ENCODE measurements around the gene BTBD16.

Gene BTBD16

DNA sequence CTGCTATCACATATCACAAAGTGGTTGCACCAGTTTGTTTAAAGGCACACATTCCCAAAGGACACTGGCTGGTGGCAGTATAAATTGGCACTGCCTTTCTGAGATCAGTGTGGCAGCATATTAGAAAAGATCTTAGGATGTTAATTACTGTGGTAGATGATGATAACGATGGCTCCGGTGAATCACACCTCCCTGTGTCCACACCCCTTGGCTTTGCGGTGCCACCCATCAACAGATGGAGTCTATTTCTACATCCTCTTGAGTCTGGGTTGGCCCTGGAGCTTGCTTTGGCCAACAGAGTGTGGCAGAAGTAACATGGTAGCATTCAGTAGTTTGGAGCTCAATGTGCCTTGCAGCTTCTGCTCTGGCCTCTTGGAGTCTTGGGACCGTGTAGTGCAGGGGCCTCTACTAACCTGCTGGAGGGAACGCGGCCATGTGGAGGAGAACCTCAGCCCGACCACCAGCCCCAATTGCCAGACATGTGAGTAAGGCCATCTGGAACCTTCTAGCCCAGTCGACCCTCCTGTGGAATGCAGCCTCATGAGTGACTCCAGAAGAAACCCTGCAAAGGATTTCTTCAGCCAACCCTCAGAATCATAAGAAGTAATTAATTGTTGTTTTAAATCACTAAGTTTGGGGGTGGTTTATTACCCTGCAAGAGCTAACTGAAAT, 76.2 kb downstream of the BTBD16 start:
- DNase-seq = no peak

DNA sequence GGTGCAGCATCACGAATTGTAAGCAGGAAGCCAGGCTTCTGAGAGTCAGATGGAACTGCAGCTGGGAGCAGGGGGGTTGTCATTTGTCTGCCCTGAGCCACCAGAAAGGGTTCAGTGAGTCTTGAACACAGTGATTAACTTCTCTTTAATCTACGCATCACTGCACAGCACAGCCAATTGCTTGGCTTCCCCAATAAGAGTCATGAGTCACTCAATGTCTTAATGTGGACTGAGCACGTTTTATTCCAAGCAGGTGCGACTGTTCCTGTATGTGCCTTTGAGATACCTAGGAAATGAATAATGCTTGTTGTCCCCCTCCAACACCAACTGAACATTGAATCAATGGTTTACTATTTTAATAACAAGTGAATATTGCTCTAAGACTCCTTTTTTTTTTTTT, 77.4 kb downstream of the BTBD16 start:
- no peak for DNase-seq

DNA sequence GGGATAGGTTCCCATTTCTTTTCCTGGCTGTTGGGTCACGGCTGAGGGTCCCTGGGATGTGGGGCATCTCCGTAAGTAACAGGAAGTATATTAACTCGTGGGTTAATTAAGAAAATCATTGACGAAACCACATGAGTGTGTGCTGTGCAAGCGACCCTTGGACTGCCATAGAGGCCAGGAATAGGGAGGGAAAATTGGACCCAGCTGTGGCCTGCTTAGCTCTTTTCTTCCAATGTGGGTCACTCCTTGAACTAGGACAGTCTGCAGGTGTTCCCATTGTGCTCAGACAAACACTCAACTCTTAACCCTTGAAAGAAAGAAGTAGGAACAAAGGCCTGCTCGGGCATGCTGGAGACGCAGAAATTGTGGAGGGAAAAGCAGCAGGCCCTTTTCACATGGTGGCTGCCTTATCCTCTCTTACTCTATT, 77.9 kb downstream of the BTBD16 start:
- no peak for DNase-seq

DNA sequence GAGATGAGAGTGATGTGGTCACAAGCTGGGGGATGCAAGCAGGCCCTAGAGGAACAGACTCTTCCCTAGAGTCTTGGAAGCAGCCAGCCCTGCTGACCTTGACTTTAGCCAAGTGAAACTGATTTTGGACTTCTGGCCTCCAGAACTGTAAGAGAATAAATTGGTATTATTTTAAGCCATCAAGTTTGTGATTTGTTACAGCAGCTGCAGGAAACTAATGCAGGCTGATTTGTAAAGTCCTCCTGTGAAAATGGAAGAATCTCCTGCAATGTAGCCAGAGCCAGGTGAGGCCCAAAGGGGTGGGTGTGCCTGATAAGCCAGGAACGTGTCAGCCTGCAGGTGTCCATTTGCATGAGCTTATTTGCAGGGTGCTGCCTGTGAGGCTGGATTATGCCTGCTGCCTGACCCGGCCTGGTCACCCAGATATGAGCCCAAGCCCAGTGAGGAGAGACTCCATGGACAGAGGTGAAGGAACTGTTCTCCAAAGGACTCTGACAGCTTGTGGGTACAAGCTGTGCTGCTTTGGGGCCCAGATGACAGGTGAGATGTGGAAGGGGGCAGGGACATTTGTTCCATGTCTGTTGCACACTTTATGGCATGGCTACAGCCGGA, 78.8 kb downstream of the BTBD16 start:
- DNase-seq = no peak

DNA sequence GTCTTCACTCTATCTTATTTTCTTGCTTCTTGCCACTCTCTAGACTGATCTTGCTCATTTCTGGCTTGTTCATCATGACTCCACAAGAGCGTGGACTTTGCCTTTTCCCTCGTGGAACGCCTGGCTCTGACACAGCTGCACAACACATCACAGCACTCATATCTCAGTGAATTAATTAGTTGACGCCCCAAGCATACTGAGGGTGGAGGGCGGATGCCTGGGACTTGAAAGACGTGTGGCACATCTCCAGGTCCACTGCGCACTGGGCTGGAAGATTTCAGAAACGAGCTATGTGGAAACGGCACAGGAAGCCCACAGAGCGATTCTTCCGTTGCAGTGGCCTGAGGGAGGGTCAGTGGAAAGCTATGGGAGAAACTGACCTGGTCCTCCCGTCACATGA, 79.8 kb downstream of the BTBD16 start:
- no peak for DNase-seq

DNA sequence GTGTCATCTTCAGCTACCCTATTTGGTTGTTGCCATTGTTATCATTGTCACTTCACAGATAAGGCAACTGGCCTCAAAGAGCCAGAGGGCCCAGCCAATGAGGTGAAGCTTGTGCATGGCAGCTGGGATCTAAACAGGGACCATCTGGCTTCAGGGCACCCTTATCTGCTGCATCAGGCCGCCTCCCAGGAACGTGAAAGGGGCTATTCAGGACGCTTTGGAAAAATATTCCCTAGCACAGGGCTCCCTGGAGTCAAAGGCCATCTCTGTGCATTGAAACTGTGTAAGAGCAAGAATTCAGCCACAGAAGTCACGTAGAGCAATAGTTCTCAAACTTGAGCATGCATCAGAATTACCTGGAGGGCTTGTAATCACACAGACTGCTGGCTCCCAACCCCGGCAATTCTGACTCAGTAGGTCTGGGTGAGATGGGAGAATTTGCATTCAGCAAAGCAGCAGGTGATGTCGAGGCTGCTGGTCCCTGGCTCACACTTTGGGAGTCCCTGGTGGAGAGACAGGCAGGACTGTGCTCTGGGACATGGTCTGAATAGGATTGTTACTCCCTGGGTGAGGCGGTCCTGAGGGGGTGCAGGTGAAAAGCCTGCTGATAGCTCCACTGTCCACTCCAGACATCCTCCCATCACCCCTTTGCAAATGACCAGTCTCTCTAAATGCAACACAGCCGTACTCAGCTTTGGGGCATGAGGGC, 81.9 kb downstream of the BTBD16 start:
- no peak for DNase-seq

DNA sequence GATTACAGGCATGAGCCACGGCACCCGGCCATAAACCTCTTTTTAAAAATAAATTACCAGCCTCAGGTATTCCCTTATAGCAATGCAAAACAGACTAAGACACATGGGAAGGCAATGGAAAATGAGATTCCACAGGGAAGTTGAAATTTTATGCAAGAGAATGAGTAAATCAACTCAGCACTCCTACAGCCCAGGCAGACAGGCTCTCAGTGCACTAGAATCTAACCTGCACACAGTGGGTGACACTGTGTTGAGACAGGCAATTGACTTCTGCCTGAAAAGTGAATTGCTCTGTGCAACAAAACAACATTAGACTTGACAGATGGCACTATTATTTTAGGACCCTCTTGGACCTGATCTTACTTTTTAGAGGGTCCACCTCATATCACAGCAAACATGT, 83.3 kb downstream of the BTBD16 start:
- no peak for DNase-seq

DNA sequence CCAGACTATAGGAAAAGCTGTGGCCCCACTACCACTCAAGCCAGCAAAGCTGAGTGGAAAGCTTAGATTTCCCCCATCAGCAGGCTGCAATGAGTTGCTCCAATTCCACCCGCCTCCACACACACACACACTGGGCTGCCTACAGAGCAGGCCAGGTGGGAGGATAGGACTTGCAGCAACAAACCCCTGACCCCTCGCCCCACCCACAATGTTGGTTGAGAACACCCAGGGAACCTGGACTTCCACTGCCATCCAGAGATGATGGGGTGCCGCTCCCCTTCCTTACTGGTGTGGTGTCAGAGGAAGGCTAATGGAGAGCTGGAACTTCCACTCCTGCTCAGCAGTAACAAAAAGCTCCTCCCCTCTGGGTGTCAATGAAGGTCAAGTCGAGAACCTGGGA, 86.6 kb downstream of the BTBD16 start:
- no peak for DNase-seq

DNA sequence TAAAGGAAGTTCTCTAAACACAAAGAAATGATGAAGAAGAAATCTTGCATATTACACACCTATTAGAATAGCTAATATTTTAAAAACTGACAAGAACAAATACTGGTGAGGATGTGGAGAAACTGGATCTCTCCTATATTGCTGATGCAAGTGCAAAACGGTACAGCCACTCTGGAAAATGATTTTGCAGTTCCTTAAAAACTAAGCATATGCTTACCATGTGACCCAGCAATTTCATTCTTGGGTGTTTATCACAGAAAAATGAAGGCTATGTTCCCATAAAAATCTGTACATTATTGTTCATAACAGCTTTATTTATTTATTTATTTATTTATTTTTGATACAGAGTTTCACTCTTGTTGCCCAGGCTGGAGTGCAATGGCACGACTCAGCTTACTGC, 88.5 kb downstream of the BTBD16 start:
- DNase-seq = no peak

DNA sequence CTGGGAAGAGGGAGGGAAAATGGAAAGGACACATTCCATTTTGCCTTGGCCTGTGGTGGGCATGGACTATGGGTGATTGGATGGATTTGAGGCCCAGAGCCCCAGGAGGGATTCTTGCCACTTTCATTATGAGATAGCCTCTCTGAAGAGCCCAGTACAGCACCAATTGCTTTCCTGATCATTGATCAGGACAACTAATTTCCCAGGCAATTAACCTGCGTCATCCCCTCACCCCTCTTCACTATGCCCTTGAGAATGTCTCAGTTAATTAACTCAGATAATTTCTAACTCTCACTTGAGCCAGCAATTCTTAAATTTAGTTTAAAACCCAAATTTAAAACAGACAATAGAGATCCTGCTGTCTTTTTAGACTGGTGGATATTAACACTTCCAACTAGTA, 90.0 kb downstream of the BTBD16 start:
- DNase-seq = no peak

DNA sequence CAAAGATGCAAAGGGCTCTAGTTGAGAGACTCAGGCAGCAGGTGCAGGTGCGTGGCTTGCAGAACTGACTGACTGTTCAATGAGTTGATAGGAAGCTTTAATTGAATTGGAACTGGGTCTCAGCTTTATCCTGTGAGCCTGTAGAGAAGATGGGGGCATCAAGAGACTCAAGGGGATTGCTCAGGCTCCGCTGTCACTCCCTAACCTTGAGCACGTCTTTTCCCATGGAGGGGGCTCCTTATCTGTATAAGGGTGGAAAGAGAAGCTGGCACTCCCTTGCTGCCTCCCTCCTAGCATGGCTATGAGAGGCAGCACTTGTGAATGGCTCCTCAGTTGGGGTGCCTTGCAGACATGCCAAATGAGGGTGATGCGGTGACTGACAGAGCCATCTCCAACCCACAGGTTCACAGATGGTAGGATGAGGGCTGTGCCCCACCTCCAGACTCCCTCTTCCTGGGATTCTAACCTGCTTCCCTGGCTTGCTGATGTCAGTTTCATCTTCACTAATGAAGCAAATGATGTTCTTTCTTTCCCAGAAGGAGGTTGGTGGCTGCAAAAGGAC, 91.0 kb downstream of the BTBD16 start:
- DNase-seq = no peak

DNA sequence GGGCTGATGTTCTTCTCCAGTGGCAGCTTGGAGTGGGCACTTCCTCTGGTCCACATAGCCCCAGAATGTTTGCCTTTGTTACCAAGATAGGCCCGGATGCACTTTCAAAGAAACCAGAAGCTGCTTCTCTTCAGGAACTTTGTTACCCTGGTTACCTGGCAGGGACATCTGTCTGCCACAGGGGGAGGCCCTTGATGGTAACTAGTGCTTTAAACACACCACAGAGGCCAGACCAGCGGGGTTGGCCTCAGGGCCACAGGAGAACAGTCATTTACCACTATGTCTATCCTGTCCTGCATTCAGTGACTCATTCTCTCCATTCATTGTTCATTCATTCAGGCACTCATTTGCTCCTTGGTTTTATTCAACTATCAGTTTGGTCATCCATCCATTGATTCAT, 91.5 kb downstream of the BTBD16 start:
- DNase-seq = no peak

DNA sequence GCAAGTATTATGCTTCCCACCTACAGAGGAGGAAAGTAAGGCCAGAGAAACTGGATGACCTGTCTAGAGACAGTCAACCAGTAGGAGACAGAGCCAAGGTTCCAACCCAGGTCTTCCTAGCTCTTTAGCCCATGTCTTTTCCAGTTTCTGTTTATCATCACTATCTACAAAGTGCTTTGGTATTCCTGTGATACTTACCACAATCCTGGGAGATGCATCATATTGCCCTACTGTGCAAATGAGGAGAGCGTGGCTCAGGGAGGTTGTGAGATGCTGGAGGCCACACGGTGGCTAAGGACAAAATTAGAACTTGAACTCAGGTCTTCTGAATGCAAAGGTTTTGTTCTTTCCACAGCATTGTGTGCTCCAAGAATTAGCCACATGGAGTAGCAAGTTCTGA, 92.2 kb downstream of the BTBD16 start:
- DNase-seq = no peak

DNA sequence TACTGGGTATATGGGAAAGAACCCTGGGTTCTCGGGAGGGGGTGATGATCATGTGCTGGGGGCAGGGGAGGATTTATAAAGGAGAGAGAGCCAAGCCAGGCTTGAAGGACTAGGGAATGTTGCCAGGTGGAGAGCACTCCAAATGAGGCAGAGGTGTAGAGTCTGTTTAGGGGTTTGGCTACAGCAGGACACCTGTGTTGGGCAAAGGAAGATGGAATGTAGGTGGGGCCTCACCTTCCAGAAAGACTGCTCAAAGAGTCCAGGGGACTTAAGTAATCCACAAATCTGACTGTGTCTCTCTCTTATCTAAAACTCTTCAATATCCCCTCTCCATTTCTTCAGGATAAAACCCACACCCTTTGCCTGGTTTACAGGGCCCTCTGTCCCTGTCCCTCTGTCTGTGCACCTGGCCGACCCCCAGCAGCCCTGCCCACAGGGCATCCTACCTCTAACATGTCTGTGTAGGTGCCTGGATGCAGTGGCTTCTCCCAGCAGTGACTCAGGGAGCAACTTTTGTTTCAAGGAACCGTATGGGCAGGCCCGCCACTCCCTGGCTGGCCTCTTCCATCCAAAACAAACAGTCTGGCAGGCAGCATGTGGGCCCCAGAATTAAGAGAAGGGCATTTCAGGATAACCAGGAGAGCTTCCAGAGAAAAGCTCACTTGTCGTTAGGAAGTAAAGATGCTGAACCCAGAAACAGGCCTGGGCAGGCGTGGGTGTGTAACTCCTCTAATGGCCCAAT, 92.8 kb downstream of the BTBD16 start:
- DNase-seq = no peak

DNA sequence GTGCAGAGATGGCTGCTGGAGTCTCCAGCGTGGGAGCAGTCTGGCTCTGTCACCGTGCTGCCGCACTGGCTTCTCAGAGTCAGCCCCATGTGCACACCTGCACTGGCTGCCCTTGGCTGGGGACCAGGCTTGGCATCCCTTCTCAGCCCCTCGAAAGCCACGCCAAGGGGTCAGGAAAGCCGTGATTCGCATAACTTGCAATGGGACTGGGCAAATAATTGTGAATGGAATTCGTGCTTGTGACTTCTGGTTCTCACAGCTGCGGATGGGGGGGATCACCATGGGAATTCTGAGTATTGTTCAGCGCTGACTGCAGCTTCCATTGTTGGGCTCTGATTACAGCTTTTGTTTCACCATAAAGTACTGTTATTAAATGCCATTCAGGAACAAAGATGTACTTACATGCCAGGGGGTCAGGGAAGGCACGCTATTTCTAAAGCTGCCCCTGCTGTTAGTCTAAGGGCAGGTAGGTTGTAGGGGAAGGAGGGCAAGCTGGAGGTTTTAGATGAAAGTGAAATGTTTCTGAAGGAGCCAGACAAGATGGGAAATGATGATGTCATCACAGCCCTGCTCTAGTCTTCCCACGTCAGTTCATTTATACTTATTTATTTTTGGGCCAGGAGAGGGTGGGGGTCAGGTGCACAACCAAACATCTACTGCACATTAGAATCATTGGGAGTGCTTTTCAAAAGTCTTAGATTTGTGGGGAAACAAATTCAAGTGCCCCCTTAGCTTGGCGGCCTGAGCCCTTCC, 97.6 kb downstream of the BTBD16 start:
- no peak for DNase-seq

DNA sequence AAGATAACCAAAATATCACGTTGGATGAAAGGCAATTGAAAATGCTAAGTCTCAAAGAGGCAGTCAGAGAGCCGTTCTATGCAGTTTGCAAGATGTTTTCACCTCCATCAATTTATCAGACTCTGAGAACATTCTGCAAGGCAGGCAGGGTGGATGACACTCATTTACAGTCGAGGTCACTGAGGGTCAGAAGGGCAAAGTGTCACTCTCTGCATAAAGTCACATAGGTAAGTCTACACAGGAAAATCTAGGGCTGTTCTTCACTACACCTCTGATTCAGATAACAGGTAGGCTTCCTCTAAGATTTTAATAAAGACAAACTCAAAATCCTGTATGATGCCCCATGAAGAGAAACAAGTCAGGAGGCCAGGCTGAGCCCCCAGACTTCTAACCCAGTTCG, 102.0 kb downstream of the BTBD16 start:
- DNase-seq = no peak

DNA sequence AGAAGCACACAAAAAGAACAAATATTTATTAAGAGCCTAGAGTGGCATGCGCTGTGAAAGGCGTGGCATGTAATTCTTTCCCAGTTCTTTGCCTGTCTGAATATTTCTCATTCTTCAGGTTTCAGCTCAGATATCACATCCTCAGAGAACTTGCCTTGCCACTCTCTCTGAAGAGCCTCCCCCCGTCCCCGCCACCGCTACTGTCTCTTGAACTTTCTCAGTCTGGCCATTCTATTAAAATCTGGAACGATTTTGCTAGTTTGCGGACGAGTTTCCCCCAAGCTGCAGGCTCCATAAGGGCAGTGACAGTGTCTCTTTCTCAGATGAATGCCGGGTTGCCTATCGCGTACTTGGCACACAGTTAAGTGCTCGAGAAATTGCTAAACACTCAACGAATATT, 102.6 kb downstream of the BTBD16 start:
- DNase-seq = no peak

DNA sequence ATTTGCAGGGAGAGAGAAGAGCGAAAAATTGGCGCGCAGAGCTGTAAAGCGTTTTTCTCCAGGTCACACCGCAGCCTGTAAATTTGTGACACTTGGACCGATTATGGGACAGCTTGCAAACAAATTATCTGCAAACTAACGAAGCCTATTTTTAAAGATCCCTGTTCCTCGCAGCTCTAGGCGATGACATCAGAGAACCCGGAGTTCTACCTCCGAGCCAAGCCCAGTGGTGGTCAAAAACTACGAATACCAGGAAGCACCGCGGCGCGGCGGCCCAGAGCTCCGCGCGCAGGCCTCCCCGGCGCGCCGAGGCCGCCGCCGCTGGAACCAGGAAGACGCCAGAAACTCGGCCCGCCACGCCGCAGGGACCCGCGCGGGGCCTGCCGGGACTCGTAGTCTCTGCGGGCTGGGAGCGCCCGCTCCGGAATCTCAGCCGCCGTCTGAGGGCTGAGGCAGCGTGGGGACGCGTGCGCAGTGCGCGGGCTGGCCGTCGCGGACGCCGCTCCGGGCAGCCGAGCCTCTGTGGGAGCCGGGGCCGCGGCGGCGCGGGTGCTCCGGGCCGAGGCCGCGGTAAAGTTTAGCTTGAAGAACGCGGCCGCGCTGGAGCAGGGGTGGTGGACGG, 103.3 kb downstream of the BTBD16 start, which contains the start of gene PLEKHA1:
PLEKHA1 (plus strand) TSS at position 472 of the 622 bp plus-strand sequence. CDS start 18,493 bp downstream, outside the sequence.
- DNase-seq = peak; percentile 1 to 14

DNA sequence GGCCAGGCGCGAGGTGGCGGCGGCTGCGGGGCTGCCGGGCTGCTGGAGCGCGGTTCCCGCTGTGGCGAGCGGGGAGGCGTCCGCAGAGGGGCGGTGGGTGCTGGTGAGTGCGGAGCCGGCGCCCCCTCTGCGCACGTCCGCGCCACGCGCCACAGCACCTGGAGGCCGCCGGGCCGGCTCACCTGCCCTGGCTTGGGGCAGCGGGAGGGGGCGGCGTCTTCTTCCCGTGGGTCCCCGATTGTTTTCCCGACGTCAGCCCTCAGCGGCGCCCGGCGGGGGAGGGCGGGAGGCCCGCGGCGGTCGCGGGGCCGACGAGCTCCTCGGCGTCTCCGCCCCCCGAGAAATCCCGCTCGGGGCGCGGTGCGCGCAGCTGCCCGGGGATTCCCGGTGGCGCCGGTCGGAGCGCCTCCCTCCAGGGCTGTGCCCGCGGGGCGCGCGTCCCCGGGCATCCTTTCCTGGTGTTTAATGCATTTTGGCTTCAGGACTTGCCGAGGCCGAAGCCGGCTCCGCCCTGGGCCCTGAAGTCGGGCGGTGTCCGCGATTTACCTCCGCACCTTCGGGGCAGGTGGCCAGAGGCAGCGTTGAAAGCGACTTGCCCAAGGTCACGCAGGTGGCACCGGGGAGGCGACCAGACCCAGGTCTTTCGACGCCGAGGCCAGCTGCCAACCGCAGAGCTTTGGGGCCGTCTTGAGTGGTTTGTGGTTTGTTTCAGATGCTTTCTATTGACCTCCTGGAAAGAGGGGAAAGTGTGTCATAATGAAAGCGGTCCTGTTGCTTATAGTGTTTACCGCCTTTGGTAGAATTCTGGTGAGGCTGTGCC, 104.0 kb downstream of the BTBD16 start:
- no peak for DNase-seq

DNA sequence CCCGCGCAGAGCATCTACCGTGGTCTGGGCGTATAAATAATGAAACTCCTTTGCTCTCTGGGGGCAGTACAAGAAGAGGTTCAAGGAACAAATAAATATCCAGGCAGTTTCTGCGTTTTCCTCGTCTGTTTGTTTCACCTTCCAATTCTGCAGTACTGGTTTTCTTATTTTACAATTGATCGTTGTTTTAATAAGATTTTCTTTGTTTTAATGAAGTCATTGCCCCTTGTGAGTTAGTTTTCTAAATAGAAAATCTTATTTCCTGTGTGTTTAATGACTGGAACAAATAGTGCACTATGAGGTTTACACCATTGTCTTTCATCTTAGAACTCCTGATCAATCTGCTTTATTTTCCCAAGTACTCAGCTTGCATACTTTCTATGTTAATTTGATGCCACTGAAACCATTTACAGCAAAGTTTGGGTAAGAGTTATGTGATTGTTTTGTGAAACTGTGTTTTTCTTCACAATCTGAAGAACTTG, 104.6 kb downstream of the BTBD16 start:
- DNase-seq = no peak

All from AML-193 (cell line).